ENCODE results near the gene FBXL13.

DNA sequence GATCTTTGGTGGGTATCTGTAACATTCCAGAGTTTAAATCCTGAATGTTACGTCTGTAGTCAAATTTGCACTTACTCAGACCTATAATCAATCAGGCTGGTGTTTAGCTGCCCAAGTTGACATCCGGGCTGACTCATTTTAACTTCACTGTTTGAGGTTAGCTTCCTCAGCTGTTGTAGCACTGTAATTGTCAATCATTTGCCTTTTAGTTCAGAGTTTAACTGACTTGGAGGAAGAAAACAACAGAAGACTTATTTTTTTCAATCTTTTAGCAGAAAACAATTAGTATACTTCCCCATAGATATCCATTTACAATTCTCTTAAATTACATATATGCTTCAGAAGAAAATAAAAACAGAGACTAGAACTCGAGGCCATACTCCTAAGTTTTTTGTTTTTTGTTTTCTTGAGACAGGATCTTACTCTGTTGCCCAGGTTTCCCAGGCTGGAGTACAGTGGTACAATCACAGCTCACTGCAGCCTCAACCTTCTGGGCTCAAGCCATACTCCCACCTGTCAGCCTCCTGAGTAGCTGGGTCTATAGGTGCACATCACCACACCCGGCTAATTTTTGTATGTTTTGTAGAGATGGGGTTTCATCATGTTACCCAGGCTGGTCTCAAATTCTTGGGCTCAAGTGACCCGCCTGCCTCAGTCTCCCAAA is 200.3 kb downstream of the FBXL13 start:
- TF ChIP-seq, protein P1, sequence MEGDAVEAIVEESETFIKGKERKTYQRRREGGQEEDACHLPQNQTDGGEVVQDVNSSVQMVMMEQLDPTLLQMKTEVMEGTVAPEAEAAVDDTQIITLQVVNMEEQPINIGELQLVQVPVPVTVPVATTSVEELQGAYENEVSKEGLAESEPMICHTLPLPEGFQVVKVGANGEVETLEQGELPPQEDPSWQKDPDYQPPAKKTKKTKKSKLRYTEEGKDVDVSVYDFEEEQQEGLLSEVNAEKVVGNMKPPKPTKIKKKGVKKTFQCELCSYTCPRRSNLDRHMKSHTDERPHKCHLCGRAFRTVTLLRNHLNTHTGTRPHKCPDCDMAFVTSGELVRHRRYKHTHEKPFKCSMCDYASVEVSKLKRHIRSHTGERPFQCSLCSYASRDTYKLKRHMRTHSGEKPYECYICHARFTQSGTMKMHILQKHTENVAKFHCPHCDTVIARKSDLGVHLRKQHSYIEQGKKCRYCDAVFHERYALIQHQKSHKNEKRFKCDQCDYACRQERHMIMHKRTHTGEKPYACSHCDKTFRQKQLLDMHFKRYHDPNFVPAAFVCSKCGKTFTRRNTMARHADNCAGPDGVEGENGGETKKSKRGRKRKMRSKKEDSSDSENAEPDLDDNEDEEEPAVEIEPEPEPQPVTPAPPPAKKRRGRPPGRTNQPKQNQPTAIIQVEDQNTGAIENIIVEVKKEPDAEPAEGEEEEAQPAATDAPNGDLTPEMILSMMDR (IDR thresholded peaks at IDR 0.05), result no peak
- TF ChIP-seq, protein P2, sequence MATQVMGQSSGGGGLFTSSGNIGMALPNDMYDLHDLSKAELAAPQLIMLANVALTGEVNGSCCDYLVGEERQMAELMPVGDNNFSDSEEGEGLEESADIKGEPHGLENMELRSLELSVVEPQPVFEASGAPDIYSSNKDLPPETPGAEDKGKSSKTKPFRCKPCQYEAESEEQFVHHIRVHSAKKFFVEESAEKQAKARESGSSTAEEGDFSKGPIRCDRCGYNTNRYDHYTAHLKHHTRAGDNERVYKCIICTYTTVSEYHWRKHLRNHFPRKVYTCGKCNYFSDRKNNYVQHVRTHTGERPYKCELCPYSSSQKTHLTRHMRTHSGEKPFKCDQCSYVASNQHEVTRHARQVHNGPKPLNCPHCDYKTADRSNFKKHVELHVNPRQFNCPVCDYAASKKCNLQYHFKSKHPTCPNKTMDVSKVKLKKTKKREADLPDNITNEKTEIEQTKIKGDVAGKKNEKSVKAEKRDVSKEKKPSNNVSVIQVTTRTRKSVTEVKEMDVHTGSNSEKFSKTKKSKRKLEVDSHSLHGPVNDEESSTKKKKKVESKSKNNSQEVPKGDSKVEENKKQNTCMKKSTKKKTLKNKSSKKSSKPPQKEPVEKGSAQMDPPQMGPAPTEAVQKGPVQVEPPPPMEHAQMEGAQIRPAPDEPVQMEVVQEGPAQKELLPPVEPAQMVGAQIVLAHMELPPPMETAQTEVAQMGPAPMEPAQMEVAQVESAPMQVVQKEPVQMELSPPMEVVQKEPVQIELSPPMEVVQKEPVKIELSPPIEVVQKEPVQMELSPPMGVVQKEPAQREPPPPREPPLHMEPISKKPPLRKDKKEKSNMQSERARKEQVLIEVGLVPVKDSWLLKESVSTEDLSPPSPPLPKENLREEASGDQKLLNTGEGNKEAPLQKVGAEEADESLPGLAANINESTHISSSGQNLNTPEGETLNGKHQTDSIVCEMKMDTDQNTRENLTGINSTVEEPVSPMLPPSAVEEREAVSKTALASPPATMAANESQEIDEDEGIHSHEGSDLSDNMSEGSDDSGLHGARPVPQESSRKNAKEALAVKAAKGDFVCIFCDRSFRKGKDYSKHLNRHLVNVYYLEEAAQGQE (IDR thresholded peaks at IDR 0.05; ENCODE audit: insufficient read depth in 1 of 2, low read depth in 2 of 2, low read length in 1 of 2), result no peak
